GM19468 (cell line): ENCODE measurements around the gene EXOSC9.

ENCODE experiments used
- ATAC-seq: cut with Tn5 transposase; IDR thresholded peaks from one replicate; pipeline ENCODE4 v1.9.1; 2021; ENCODE audit warnings: mild to moderate bottlenecking, moderate library complexity, moderate number of reproducible peaks; ENCODE audit not compliant: unreplicated experiment; ENCODE audit errors: extremely low read depth

EXOSC9 gene

DNA sequence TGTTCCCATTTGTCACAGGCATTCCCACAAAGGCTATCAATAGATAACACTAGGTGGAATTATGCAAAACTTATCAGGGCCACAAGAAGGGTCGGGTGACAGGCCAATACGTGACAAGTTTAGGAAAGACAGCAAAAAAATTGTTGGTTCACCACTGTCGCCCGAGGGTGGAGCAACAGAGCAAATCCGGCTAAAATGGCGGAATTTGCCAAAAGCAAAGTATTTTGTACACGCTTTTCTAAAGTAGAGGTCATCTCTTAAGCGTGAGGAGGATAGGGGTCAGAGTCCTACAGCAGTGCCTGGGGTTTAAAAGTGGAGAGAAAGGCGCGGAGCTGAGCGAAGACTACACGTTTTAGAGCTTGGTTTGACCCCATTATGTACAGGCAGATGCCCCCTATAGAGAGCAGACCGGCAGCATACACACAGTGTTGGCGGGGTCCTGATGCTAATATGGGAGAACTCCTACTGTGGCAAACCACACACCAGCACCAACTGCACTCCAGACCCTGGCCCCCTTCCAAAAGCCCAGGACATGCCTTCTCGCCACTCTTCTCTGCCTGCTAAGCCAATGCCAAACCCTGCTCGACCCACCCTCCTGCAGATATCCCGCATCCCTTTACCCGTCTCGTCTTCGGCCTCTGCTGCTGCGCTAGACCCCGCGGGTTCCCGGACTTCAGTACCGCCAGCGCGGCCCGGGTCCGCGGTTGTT, 21.8 kb downstream of the EXOSC9 start:
- peak; percentile 22 for ATAC-seq

GRCh38 chr4:121823505-121824170, 22.5 kb downstream of the EXOSC9 start, which contains the start of gene CCNA2:
CCNA2 (minus strand) TSS chr4:121823883; CDS start chr4:121823628, 255 bp downstream.
- ATAC-seq: peak; percentile 97

- ATAC-seq: no peak
These were observed 23.0 kb downstream of the EXOSC9 start for GRCh38 chr4:121824171-121824527.

DNA sequence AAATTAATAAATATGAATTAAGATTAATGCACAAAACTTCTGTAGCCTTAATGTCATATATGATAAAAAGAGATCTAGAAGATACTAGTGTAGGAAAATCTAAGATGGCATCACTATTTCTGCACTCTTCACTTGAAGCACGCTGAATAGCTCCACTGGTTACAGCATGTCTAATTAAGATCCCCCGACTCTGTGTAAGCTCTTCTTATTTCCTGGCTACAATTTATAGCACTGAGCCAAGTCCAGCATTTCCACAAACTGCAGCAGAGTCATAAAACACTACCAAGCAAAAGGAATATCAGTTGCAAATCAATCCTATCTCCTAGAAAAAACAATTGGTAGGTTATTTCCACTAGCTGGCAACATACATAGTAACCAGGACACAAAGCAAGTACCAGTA, 23.8 kb downstream of the EXOSC9 start:
- no peak for ATAC-seq

GRCh38 chr4:121827853-121828252, 26.7 kb downstream of the EXOSC9 start:
- ATAC-seq: no peak

DNA sequence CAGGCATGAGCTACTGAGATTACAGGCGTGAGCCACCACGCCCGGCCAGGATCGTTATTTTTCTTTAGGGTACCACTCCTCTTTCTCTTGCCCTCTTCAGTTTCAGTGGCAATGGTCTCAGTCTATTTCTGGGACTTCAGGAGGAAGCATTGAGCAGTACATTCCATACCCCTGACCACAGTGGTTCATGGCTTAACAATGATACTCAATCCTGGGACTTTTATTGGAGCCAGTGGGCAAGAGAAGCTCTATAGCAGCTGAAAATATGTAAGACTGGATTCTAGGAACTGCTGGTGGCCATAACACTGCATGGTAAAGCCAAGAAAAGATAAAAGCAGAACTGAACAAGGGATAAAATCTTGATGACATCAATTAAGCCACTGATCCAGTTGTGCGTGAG, 28.4 kb downstream of the EXOSC9 start:
- ATAC-seq: no peak

DNA sequence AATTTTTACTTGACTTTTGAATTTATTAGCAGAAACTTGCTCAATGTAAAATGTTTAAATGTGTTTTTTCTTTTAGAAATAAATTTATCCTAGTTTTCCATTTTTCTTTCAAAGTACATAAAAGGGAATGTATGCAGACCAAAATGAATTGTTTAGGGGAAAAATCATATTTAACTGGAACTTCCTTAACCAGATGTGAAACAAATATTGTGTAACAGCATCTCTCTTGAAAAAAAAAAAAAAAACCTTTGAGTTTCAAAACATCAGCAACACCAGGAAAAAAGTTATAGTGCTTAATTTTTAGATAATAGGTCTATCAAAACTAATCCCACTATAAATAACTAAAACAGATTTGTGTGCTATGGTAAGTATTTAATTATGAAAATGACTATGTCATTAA, 37.0 kb downstream of the EXOSC9 start:
- no peak for ATAC-seq

GRCh38 chr4:121842862-121843261, 41.7 kb downstream of the EXOSC9 start:
- ATAC-seq: no peak

DNA sequence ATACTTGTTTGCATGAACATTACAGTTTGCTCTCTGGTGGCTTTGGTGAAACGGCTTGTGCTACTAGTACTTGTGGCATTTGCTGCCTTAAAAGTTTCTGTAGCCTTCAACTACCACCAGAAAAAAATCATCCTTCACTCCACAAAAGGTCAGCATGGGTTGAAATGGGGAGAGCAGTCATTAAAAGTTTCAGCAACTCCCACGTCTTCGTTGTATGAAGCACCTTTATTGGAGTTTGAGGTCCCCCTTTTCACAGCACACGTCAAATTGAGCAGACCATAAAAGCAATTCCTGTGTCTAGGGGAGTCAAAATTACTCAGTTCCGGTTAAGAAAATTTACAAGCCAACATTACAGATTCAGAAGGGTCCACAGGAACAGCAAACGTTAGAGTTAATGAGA, 45.5 kb downstream of the EXOSC9 start:
- no peak for ATAC-seq

- no peak for ATAC-seq
These were observed 50.2 kb downstream of the EXOSC9 start for GRCh38 chr4:121851354-121851753.

DNA sequence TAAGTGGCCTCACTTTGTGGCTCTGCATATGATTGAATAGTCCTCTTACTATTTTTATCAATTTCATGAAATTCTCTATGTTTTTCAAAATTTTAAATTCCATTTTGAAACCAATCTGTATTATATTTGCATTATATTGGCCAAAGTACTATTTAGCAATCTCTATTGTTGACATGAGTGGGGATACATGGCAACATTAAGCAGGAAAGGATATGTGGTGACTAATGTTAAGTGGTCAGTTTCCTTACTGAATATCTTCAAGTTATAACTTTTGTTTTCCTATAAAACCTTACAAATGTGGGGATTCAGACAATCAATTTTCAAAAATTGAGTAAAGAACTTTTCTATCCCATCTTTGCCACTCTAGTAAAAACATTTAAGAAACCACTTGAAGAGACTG, 59.0 kb downstream of the EXOSC9 start:
- ATAC-seq: no peak

DNA sequence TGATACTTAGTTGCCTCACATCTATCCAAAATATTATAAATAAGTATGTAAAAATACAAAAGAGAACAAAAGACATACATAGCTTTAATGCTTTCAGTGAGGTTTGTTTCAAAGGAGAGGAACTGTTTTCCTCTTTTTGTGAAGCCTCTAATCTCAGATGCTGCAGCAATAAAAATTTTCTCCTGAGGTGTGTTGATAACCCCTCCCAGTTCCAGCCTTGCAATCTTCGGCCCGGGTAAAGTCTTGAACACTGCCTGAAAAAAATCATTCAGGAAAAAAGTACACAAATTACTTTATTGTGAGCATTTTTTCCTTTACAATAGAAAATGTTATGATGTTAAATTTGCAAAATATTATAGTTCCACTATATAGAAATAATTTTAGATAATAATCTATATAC, 60.3 kb downstream of the EXOSC9 start:
- no peak for ATAC-seq

DNA sequence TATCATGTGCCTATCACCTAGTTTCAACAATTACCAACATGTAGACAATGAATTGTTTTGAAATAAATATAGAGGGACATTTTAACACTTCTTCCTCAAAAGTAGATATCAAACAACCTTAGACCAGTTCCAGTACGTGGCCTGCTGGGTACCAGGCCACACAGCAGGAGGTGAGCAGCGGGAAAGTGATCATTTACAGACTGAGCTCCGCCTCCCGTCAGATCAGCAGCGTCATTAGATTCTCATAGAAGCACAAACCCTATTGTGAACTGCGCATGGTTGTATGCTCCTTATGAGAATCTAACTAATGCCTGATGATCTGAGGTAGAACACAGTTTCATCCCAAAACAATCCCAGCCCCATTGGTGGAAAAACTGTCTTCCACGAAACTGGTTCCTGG, 62.7 kb downstream of the EXOSC9 start:
- ATAC-seq: no peak
